IPS-18a (cell line): Measurements from ENCODE around the gene ATP10A.
"Not testable (repeated sequence)": the region's sequence is repeated elsewhere in the genome, so short reads cannot be mapped to it uniquely, and the experiment has no call there.

Experiments used
- H3K27ac ChIP-seq: one replicate; pipeline ENCODE4 v1.5.1; 2013; ENCODE audit warnings: low read length
- H3K27me3 ChIP-seq: one replicate; pipeline ENCODE4 v1.6.1; 2013; ENCODE audit warnings: mild to moderate bottlenecking, low read length; ENCODE audit not compliant: control insufficient read depth, insufficient read depth
- H3K36me3 ChIP-seq: one replicate; pipeline ENCODE4 v1.6.1; 2013; ENCODE audit warnings: low read depth, low read length; ENCODE audit not compliant: control insufficient read depth
- H3K4me1 ChIP-seq: one replicate; pipeline ENCODE4 v1.6.1; 2013; ENCODE audit warnings: low read depth, low read length; ENCODE audit not compliant: control insufficient read depth
- H3K4me3 ChIP-seq: one replicate; pipeline ENCODE4 v1.5.1; 2013; ENCODE audit warnings: low read length
- H3K9ac ChIP-seq: one replicate; pipeline ENCODE4 v1.6.1; 2013; ENCODE audit warnings: mild to moderate bottlenecking, low read length, moderate library complexity
- H3K9me3 ChIP-seq: one replicate; pipeline ENCODE4 v1.6.1; 2013; ENCODE audit warnings: low read depth, low read length; ENCODE audit not compliant: control insufficient read depth

Gene ATP10A

GRCh38 chr15:25774871-25775270 is 88.3 kb downstream of the ATP10A start:
- Histone ChIP-seq H3K27ac (peak overlapping the region; percentile 35), H3K4me3 (no peak overlapping the region)

GRCh38 chr15:25773248-25773647 is 89.9 kb downstream of the ATP10A start:
- H3K27me3 ChIP-seq = no peaks in the 10 kb centered on the region
- peaks cover 12% of the 10 kb centered on the region for H3K4me1 ChIP-seq

More at GRCh38 chr15:25774871-25775270, 88.3 kb downstream of the ATP10A start:
- Histone ChIP-seq H3K36me3 (no peaks in the 10 kb centered on the region), H3K9me3 (no peaks in the 10 kb centered on the region), H3K9ac (no peak overlapping the region), H3K27me3 (no peaks in the 10 kb centered on the region), H3K4me1 (peaks cover 12% of the 10 kb centered on the region)

GRCh38 chr15:25772500-25772899 is 90.6 kb downstream of the ATP10A start:
- H3K4me1 ChIP-seq = peaks cover 12% of the 10 kb centered on the region
- no peak overlapping the region for H3K27ac ChIP-seq
- no peaks in the 10 kb centered on the region for H3K27me3 ChIP-seq

More at GRCh38 chr15:25773248-25773647, 89.9 kb downstream of the ATP10A start:
- Histone ChIP-seq H3K4me3 (no peak overlapping the region), H3K9me3 (no peaks in the 10 kb centered on the region), H3K9ac (no peak overlapping the region), H3K36me3 (no peaks in the 10 kb centered on the region), H3K27ac (no peak overlapping the region)

GRCh38 chr15:25771736-25772135 is 91.4 kb downstream of the ATP10A start:
- H3K27me3 ChIP-seq, H3K27ac ChIP-seq: not testable (repeated sequence)
- peaks cover 12% of the 10 kb centered on the region for H3K4me1 ChIP-seq

More at GRCh38 chr15:25772500-25772899, 90.6 kb downstream of the ATP10A start:
- no peaks in the 10 kb centered on the region for H3K9me3 ChIP-seq
- no peak overlapping the region for H3K4me3 ChIP-seq
- H3K36me3 ChIP-seq = no peaks in the 10 kb centered on the region
- no peak overlapping the region for H3K9ac ChIP-seq

GRCh38 chr15:25771338-25771706 is 91.8 kb downstream of the ATP10A start:
- Histone ChIP-seq H3K36me3 (no peaks in the 10 kb centered on the region), H3K27me3 (no peaks in the 10 kb centered on the region), H3K4me3 (no peak overlapping the region), H3K27ac (no peak overlapping the region), H3K9ac (no peak overlapping the region), H3K9me3 (no peaks in the 10 kb centered on the region), H3K4me1 (peaks cover 12% of the 10 kb centered on the region)

More at GRCh38 chr15:25771736-25772135, 91.4 kb downstream of the ATP10A start:
- not testable (repeated sequence) for H3K9ac ChIP-seq, H3K4me3 ChIP-seq, H3K9me3 ChIP-seq, H3K36me3 ChIP-seq

GRCh38 chr15:25770618-25771337 is 92.3 kb downstream of the ATP10A start:
- Histone ChIP-seq H3K9me3 (no peaks in the 10 kb centered on the region), H3K27me3 (no peaks in the 10 kb centered on the region), H3K4me1 (peaks cover 10% of the 10 kb centered on the region), H3K4me3 (no peak overlapping the region), H3K36me3 (no peaks in the 10 kb centered on the region), H3K9ac (no peak overlapping the region), H3K27ac (no peak overlapping the region)

GRCh38 chr15:25770031-25770430 is 93.1 kb downstream of the ATP10A start:
- Histone ChIP-seq H3K4me3 (no peak overlapping the region), H3K27me3 (no peaks in the 10 kb centered on the region), H3K9ac (no peak overlapping the region), H3K9me3 (no peaks in the 10 kb centered on the region), H3K4me1 (peaks cover 3% of the 10 kb centered on the region), H3K27ac (no peak overlapping the region), H3K36me3 (no peaks in the 10 kb centered on the region)

- no peak overlapping the region for H3K4me3 ChIP-seq
- H3K9me3 ChIP-seq = no peaks in the 10 kb centered on the region
- H3K36me3 ChIP-seq = no peaks in the 10 kb centered on the region
- no peaks in the 10 kb centered on the region for H3K27me3 ChIP-seq
- H3K9ac ChIP-seq = no peak overlapping the region
- H3K27ac ChIP-seq = no peak overlapping the region
- no peaks in the 10 kb centered on the region for H3K4me1 ChIP-seq
Measured at GRCh38 chr15:25768271-25768670, 94.9 kb downstream of the ATP10A start.

GRCh38 chr15:25767356-25768151 is 95.6 kb downstream of the ATP10A start:
- Histone ChIP-seq H3K27ac (no peak overlapping the region), H3K36me3 (no peaks in the 10 kb centered on the region), H3K27me3 (no peaks in the 10 kb centered on the region), H3K4me1 (no peaks in the 10 kb centered on the region), H3K9me3 (no peaks in the 10 kb centered on the region), H3K4me3 (no peak overlapping the region), H3K9ac (no peak overlapping the region)

- Histone ChIP-seq H3K27ac (no peak overlapping the region), H3K9ac (no peak overlapping the region), H3K4me1 (no peaks in the 10 kb centered on the region), H3K4me3 (no peak overlapping the region), H3K27me3 (no peaks in the 10 kb centered on the region), H3K36me3 (no peaks in the 10 kb centered on the region), H3K9me3 (no peaks in the 10 kb centered on the region)
Measured at GRCh38 chr15:25766417-25766816, 96.7 kb downstream of the ATP10A start.

- no peaks in the 10 kb centered on the region for H3K27me3 ChIP-seq
- no peak overlapping the region for H3K9ac ChIP-seq
- H3K4me3 ChIP-seq = no peak overlapping the region
- no peak overlapping the region for H3K27ac ChIP-seq
- no peaks in the 10 kb centered on the region for H3K9me3 ChIP-seq
- H3K36me3 ChIP-seq = no peaks in the 10 kb centered on the region
- H3K4me1 ChIP-seq = no peaks in the 10 kb centered on the region
Measured at GRCh38 chr15:25764980-25765735, 98.0 kb downstream of the ATP10A start.
